M059J (cell line): ENCODE results near the gene BEAN1. TPM values are rescaled to one million over a fixed set of nuclear protein-coding genes. Genes with fewer than 3 reads are reported as not detected.
A peak's percentile ranks its signal among the peaks of the same experiment; 100 is the strongest.
"Not testable (repeated sequence)": the region's sequence is repeated elsewhere in the genome, so short reads cannot be mapped to it uniquely, and the experiment has no call there.

Experiments
- DNase-seq: peaks from one replicate; pipeline ENCODE4 v3.0.0-alpha.2; 2012; ENCODE audit warnings: low read depth
- total RNA-seq: library from RNA; depleted of rRNA; stranded (reverse); fragments of >200 nt; shearing (Covaris generic); gene quantifications from 2 replicates; pipeline ENCODE4 v1.2.3, GENCODE V29; 2014

The BEAN1 gene
- total RNA-seq, 1 experiment from 2014 or later, result not detected

DNA sequence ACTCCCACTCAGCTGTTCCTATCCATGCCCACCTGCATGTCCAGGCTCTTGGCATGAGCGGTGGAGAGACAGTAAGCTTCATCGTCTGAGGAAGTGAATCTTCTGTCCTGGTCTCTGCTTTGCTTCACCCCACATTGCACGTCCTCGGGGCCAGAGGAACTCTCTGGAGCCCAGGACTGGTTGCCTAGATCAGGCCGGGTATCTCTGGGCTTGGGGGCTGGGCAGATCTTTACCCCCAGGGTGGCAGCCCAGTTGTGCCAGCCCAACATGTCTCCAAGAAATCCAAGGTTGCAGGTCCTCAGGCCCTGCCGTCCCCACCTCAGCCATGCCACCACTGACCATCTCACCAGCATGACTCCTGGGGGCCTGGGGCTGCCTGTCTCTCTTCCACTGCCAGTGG lies 58.3 kb downstream of the BEAN1 start:
- no peak for DNase-seq

DNA sequence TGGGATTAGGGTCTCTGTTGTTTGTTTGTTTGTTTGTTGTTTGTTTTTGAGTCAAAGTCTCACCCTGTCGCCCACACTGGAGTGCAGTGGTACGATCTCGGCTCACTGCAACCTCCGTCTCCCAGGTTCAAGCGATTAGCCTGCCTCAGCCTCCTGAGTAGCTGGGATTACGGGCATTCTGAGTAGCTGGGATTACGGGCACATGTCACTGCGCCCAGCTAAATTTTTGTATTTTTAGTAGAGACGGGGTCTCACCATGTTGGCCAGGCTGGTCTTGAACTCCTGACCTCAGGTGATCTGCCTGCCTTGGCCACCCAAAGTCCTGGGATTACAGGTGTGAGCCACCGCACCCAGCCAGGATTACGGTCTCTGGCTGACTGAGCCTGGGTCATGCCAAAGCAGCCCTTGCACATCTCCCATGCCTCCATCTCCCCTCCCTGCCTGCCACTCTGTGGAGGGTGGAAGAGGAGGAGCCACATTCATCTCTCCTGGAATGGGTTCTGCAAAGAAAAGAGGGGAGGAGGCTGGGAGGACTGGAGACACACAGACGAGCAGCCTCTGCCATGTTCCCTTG lies 59.2 kb downstream of the BEAN1 start:
- no peak for DNase-seq

DNA sequence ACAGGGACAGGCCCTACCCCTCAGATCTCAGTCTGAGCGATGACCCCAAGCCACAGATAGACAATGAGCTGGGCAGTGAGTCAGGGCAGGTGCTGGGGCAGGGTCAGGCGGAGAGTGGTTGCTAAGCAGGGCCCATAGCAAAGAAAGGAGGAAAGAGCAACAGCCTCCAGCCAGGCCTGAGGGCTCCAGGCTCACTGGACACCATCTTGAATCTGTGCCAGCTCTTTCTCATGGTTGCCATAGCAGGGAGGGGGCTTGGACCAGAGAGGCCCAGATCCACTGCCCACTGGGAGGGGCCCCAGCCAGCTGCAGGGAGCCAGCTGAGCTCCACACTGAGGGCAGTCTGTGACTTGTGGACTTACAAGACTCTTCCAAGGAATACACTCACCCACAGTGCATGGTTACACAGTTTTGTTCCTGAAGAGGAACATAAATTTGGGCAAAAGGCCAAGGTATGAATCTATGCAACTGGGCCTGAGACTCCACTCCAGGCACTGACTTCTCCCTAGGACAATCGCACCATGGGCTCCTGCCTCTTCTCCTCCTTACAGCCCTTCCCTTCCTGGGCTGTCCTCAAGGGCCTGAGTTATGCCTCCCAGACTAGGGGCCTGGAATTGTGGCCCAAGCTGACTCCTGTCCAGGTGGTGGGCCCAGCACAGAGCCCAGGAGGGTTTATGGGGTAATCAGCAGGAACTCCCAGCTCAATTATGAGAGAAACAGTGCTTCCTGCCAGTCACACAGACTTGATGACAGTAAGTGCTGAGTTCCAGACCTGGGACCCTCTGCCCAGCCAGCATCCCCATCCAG lies 59.9 kb downstream of the BEAN1 start:
- DNase-seq, result peak; percentile 87

DNA sequence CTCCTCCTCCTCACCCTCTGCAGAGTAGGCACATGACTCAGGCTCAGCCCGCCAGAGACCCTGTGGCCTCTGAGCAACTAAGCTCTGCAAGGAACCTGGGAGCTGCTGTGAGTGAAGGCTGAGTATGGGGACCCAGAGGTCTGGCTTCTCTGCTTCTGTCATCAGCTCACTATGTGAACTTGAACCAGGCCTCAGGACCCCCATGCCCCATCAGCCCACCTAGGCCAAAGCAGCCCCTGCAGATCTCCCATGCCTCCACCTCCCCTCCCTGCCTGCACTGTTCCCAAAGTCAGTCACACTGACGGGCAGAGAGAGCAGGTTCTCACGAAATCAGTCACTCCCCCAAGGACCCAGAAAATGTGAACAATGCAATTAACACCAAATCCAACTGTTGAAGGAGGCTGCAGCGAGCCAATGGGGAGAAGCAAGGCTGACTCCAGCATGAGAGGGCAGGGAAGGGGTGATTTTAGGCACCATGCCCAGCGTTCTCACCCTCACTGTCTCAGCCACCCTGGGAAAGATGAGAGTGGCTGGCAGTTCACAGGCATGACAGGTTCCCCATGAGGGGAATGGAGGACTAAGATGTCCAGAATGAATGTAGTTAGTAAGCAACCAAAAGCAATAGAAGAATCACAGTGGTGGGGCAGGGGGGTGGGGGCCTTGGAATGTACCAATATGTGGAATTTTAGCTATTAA lies 60.6 kb downstream of the BEAN1 start:
- DNase-seq, result no peak

DNA sequence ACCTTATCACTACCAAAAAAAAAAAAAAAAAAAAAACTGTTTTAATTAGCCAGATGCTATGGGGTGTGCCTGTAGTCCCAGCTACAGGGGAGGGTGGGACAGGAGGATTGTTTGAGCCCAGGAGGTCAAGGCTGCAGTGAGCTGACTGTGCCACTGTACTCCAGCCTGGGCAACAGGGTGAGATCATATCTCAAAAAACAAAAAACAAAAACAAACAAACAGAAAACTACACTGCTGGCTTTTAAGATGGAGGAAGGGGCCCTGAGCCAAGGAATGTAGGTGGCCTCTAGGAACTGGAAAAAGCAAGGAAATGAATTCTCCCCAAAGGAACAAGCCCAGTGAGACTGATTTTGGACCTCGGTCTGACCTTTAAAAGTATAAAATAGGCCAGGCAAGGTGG lies 61.4 kb downstream of the BEAN1 start:
- no peak for DNase-seq

DNA sequence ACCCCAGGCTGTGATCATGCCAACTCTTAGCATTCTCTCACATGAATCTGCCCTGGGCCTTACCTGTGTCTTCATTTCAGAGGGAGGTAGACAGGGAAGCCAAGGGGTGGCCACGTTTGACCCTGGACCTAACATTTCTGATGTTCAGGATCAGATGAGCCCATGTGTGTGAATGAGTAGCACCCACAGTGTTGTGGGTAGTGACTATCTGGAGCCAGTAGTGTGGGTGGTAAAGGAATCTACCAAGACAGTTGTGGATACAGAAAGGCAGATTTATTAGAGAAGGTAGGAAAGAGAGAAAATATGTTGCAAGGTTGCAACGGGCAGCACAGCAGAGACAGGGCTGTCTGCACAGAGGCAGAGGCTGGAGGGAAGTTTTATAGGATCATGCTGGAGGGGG lies 62.3 kb downstream of the BEAN1 start:
- no peak for DNase-seq

- DNase-seq, result no peak
Observed at GRCh38 chr16:66489818-66490217, 62.7 kb downstream of the BEAN1 start.

GRCh38 chr16:66490774-66491715 lies 64.0 kb downstream of the BEAN1 start:
- no peak for DNase-seq

GRCh38 chr16:66491716-66492064 lies 64.6 kb downstream of the BEAN1 start:
- no peak for DNase-seq

DNA sequence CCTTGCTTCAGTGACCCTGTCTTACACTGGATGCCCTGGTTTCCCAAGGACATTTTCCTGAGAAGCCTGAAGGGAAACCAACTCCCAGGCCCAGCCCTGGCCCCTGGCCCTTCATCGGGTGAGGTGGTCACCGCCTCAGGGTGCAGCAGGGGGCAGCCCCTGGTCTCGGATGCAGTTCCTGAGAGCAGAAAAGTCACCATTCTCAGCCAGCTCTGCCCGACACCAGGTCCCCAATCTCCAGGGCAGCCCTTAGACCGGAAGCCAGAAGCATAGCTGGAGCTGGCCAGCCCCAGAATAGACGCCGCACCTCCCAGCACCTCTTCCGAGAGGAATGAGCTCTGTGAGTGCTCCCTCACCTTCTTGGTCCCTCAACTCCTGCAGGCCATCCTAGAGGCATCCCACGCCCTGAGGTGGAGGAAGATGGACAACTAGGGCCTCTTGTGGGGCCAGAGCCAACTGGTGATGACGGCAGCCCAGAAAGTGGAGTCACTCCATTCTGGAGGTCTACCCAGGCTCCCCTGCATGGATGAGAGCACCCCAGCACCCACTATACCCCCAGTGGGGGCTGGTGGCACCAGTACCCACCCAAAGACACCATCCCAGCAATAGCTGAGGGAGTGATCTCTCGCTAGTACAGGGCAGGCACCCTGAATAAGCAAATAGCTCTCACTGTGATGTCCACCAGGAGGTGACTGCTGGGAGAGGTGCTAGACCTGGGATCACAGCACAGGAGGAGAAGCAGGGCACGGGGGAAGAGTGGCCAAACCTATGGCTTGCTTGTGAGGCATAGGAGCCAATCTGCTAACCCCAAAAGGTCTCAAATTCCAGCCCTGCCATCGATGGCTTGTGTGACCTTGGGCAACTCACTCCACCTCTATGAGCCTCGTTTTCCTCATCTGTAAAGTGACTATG lies 66.7 kb downstream of the BEAN1 start:
- DNase-seq, result no peak

- no peak for DNase-seq
Observed at GRCh38 chr16:66494916-66495315, 67.8 kb downstream of the BEAN1 start.

- DNase-seq, result no peak
Observed at GRCh38 chr16:66495440-66495839, 68.3 kb downstream of the BEAN1 start.

DNA sequence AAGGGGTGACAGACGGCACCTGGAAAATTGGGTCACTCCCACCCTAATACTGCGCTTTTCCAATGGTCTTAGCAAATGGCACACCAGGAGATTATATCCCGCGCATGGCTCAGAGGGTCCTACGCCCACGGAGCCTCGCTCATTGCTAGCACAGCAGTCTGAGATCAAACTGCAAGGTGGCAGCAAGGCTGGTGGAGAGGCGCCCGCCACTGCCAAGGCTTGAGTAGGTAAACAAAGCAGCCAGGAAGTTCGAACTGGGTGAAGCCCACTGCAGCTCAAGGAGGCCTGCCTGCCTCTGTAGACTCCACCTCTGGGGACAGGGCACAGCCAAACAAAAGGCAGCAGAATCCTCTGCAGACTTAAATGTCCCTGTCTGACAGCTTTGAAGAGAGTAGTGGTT lies 69.1 kb downstream of the BEAN1 start:
- not testable (repeated sequence) for DNase-seq

- DNase-seq, result not testable (repeated sequence)
Observed at GRCh38 chr16:66497921-66498320, 70.8 kb downstream of the BEAN1 start.

DNA sequence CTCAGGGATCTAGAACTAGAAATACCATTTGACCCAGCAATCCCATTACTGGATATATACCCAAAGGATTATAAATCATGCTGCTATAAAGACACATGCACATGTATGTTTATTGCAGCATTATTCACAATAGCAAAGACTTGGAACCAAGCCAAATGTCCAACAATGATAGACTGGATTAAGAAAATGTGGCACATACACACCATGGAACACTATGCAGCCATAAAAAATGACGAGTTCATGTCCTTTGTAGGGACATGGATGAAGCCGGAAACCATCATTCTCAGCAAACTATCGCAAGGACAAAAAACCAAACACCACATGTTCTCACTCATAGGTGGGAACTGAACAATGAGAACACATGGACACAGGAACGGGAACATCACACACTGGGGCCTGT lies 74.5 kb downstream of the BEAN1 start:
- not testable (repeated sequence) for DNase-seq

GRCh38 chr16:66502020-66502913 lies 75.2 kb downstream of the BEAN1 start:
- no peak for DNase-seq

DNA sequence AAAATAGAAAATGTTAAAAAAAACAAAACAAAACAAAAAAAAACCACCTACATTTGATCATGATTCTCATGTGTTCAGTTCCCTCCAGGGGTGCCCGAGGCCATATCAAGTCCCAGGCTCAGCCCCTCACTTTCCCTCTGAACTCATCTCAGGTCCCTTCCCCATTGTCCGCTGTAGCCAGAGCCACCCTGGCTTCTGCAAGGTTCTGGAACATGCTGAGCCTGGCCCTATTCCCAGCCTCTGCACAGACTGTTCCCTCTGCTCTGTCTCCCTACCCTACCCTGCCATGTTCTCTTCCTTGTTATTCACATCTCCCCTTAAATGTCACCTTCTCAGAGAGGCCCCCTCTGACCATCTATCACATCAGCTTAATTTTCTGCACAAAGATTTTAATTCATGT lies 75.9 kb downstream of the BEAN1 start:
- DNase-seq, result no peak

GRCh38 chr16:66503612-66504011 lies 76.5 kb downstream of the BEAN1 start:
- no peak for DNase-seq

DNA sequence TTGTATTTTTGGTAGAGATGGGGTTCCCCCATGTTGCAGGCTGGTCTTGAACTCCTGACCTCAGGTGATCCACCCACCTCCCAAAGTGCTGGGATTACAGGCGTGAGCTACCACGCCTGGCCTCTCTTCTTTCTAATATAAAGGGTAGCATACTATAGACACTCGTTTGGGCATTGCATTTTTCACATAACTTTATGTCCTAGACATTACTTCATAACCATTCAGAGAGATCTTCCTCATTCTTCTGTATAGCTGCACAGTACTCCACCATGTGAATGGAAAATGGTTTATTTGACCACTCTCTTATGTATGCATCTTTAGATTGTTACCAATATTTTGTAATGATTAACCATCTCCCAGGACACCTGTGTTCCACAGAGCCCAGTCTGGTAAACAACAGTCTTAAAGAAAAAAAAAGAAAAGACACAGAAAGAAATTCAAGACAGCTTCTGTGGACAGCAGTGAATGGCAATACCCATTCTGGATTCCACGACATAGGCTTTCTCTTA lies 80.7 kb downstream of the BEAN1 start:
- no peak for DNase-seq
